Measurements from ENCODE around the gene KIFC1. TPM values are rescaled to one million over a fixed set of nuclear protein-coding genes. Genes with fewer than 3 reads are reported as not detected.
A peak's percentile ranks its signal among the peaks of the same experiment; 100 is the strongest.

The KIFC1 gene
- total and polyA plus RNA-seq, 9 of the 15 experiments (the other 6 are each of a cell fraction or from before 2014, with no cell fraction given), result 1.3 to 95.2 (median 76.9) TPM

- TF ChIP-seq REST (IDR thresholded peaks at IDR 0.05; ENCODE audit: borderline replicate concordance) (peak; percentile 17; the same call in 1 of the 2 replicates), REST (CRISPR knock-in tag; IDR thresholded peaks at IDR 0.05; ENCODE audit: low read depth) (no peak), PHF21A (IDR thresholded peaks at IDR 0.05; ENCODE audit: borderline replicate concordance, low read depth) (peak; percentile 76), E2F4 (CRISPR knock-in tag; IDR thresholded peaks at IDR 0.05; ENCODE audit: low read depth) (no peak), LARP7 (IDR thresholded peaks at IDR 0.05) (peak; percentile 92), BACH1 (tag; IDR thresholded peaks at IDR 0.05) (no peak), NFRKB (IDR thresholded peaks at IDR 0.05; ENCODE audit: low read depth) (peak; percentile 94), CTCF (IDR thresholded peaks at IDR 0.05 in 2 of 3, conservative IDR thresholded peaks at IDR 0.05 in 1 of 3; ENCODE audit: insufficient read depth in 2 of 3, low read depth in 1 of 3, low read length in 3 of 3) (peak in 1 of 3 experiments; percentile 18; a peak in 1 of 6 replicates), CHD4 (IDR thresholded peaks at IDR 0.05; ENCODE audit: insufficient read depth, insufficient replicate concordance, low read depth, low read length, poor library complexity, severe bottlenecking) (peak; percentile 7), UBTF (IDR thresholded peaks at IDR 0.05; ENCODE audit: borderline replicate concordance in 1 of 2, low read depth in 2 of 2, low read length in 2 of 2) (peak; percentile 39 to 65; a peak in 1 of 4 replicates)
Observed at GRCh38 chr6:33424855-33425667, 33.4 kb downstream of the KIFC1 start (continued).
